Motor neuron (in vitro differentiated cells): ENCODE data around the gene ZC3HAV1. TPM values are rescaled to one million over a fixed set of nuclear protein-coding genes. Genes with fewer than 3 reads are reported as not detected.

Experiments used
- ATAC-seq, 8 experiments: fragments of 200-7000 bp; cut with Tn5 transposase; replicated peaks in 6 of 8; 2 replicates each; pipeline ENCODE4 v1.8.0; 2021; ENCODE audit warnings: mild to moderate bottlenecking in 8 of 8, moderate library complexity in 8 of 8
- H3K27ac ChIP-seq, 2 donors: fragments of 250-450 bp; sonication (Bioruptor Pico); 2 replicates each; pipeline ENCODE4 v1.9.0; 2021; ENCODE audit warnings: antibody characterized with exemption in 2 of 2, mild to moderate bottlenecking in 2 of 2, moderate library complexity in 1 of 2
- H3K4me1 ChIP-seq, 2 donors: fragments of 250-450 bp; sonication (Bioruptor Pico); replicated peaks in 1 of 2; 2 replicates each; pipeline ENCODE4 v1.6.1; 2021; ENCODE audit warnings: antibody characterized with exemption in 2 of 2, mild to moderate bottlenecking in 2 of 2, moderate library complexity in 1 of 2
- H3K4me3 ChIP-seq, 5 donors: fragments of 250-450 bp; sonication (Bioruptor Pico); 2 replicates each; pipeline ENCODE4 v1.9.0; 2021; ENCODE audit warnings: antibody characterized with exemption in 5 of 5, mild to moderate bottlenecking in 5 of 5, moderate library complexity in 4 of 5
- WGBS, 10 experiments: fragments of 450-650 bp; shearing (Covaris generic); methylation state at CpG; one replicate each; pipeline ENCODE4 v1.0.0; 2022; 5-methylcytosine and 5-hydroxymethylcytosine counted together
- in situ Hi-C, 9 experiments: fragments of 400-800 bp; cut with MboI; loops; one replicate each; pipeline ENCODE4 v1.15.0; 2021; ENCODE audit warnings: low sequenced_read_pairs in 9 of 9, low pct_unique_long_range_greater_than_20kb in 2 of 9; ENCODE audit not compliant: unreplicated experiment in 9 of 9
- total RNA-seq, 8 experiments: library from RNA; unstranded; fragments of 300-600 nt; gene quantifications; 2 replicates each; pipeline versions ENCODE4 v1.2.3 to v1.2.4, GENCODE V29; 2022

ZC3HAV1 gene
- total RNA-seq, 8 experiments from 2014 or later: 4.8 to 62.3 (median 18.1) TPM

DNA sequence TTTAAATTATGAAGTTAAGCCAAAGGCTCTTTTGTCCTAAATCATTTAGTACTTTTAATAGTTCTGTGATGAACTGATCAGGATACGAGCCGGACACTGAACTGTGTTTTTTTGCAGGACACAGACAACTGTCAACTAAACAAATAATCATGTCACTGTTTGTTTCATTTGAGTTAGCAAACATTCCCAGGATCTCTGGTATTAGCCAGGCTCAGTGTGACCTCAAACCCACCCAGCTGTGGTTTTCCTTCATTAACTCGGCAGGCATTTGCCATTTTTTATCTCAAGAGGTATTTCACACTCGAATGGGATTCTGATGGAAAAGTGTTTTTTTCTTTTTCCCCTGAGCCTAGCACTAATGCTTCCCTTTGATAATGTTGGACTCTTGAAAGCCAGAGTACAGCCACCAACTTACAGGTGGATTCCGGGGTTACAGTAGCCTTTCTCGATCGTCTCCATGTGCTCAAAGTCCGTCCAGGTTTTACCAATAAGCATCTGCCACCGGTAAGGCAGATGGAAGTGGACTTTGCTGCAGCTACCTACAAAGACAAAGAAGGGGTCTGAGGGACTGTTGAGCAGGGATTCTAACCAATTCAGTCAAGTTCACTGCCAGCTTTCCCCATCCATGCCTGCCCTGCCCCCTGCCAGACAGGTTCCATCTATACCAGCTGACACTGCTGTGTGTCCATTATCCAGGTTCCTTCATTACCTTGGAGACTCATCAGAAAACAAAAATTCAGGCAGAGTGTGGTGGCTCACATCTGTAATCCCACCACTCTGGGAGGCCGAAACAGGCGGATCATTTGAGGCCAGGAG, 33.4 kb downstream of the ZC3HAV1 start:
- Histone ChIP-seq H3K4me1 (no peaks in the 10 kb centered on the region), H3K4me3 (no peak overlapping the region), H3K27ac (no peak overlapping the region)
- ATAC-seq: no peak
- WGBS, 10 experiments: 83 to 100% (median 90%) methylated on average over 2 to 9 of the region's 11 CpGs
- in situ Hi-C loops: no loop called here

DNA sequence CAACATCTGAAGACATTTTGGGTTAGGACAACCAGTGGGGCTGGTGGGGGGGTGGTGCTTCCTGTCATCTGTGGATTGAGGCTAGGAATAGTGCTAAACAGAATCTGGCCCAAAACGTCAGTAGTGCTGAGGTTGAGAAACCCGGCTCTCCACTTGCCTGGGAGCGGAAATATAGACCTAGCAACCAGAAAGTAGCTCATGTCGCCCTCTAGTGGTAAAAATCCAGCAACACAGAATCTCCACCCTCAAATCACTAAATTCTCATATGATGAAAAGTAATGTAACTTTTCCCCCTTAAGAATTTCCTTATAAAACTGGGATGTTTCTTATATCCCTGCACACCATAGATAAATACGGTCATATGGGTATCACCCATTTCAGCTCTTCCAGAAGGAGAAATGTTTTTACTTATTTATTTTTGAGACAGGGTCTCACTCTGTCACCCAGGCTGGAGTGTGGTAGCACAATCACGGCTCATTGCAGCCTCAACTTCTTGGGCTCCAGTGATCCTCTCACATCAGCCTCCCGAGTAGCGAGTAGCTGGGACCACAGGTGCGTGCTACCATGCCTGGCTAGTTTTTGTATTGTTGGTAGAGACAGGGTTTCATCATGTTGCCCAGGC, 34.4 kb downstream of the ZC3HAV1 start:
- no peak overlapping the region for H3K4me3 ChIP-seq
- H3K27ac ChIP-seq: no peak overlapping the region
- no peaks in the 10 kb centered on the region for H3K4me1 ChIP-seq
- peak; percentile 71 to 91 (median 82) for ATAC-seq
- in situ Hi-C loops: no loop called here
- WGBS, 10 experiments: 0 to 100% (median 10%) methylated on average over 1 to 6 of the region's 9 CpGs; no CpG with 5 or more reads in 3 of the 10 experiments

DNA sequence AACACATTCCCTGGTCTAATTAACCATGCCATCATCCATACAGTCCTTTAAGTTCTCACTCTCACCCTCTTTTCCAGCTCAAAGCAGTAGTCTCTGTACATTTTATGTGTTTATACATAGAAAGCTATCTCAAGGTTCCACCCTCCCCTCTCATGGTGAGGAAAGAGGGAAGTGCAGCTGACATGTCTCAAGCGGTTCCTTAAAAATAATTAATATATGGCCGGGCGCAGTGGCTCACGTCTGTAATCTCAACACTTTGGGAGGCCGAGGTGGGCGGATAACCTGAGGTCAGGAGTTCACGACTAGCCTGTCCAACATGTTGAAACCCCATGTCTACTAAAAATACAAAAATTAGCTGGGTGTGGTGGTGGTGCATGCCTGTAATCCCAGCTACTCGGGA, 36.7 kb downstream of the ZC3HAV1 start:
- no peak for ATAC-seq
- WGBS, 10 experiments: 80 to 100% (median 96%) methylated on average over 1 to 7 of the region's 8 CpGs; no CpG with 5 or more reads in 4 of the 10 experiments
- in situ Hi-C loops: no loop called here

DNA sequence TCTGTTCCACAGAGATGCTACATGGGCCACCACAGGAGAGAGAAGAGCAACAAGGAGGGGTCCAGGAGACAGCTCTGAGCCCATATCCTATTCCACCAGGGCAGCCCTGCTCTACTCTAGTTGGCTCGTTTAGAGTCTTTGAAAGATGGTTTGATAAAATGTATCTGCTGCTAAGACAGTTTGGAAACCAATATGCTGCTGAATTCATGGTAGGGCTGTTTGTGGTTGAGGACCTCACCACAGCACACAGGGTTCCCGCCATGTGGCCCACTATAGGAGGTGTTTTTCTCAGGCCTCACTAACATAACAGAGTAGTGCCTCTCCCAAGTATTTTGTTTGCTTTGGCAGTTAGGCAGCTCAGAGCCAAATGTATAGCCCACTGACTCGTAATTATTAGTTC, 37.8 kb downstream of the ZC3HAV1 start:
- Histone ChIP-seq H3K4me3 (no peak overlapping the region), H3K4me1 (no peaks in the 10 kb centered on the region), H3K27ac (no peak overlapping the region)
- in situ Hi-C loops: no loop called here
- no peak for ATAC-seq
- 100% methylated on average over 1 to 3 of the region's 3 CpGs; no CpG with 5 or more reads in 3 of the 10 experiments for WGBS, 10 experiments

More for the DNA sequence above, 36.7 kb downstream of the ZC3HAV1 start:
- H3K4me3 ChIP-seq: no peak overlapping the region
- H3K4me1 ChIP-seq: no peaks in the 10 kb centered on the region
- no peak overlapping the region for H3K27ac ChIP-seq

DNA sequence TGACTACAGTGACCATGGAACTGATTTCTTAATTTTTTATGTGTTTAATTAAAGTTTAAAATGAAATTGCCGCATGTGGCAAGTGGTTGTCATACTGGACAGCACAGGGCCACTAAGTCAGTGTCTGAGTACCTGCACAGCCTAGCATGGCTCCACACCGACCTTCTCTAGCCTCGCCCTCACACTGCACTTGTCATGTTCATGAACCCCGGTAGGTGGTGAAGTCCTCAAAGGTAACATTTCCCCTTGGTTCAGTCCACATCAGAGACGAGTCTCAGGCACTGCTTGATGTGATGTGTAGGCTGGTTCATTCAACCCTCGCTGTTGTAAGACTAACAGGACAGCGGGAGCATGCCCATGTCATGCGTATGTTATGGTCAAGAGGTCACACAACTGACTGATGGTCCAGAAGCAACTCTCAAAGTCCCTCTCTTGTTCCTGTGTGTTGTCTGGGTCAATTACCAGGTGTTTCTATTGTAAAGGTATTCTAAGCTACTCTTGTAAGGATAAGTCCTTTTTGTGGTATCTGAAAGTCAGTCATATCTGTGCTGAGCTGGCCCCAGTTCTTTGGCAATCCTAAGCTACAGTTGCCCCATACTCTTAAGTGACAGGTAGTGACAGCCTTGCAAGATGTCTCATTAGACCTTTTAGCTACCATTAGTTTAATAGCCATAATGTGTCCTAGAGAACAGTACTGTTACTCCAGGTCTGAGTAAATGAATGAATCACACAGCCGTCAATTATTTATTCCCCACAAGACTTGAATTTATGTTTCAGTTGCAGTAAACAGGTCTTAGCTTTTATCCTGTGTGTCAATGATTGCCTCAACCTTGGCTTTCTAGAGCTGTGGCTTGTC, 40.7 kb downstream of the ZC3HAV1 start:
- in situ Hi-C loops: no loop called here
- WGBS, 10 experiments: 80 to 100% (median 100%) methylated on average over 1 to 6 of the region's 9 CpGs; no CpG with 5 or more reads in 1 of the 10 experiments

DNA sequence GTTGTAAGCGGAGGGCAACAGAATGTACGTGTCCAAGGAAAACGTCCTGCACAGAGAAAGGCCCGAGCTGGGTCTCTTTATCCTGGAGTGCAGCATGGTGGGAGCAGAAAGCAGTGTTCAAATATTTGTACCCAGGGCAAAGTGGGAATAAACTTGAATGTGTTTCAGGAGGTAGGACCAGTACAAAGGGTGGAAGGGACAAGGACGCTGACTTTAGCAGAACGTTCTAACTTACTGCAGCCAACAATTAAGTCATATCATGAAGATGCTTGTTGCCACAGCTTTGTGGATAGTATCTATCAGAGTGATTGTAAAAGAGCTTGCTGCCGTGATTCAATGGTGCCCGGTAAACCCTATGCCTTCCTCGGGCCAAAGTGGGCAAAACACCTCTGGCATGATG, 43.2 kb downstream of the ZC3HAV1 start:
- no peak overlapping the region for H3K27ac ChIP-seq
- H3K4me3 ChIP-seq: no peak overlapping the region
- 80 to 100% (median 92%) methylated on average over 1 to 8 of the region's 9 CpGs; no CpG with 5 or more reads in 1 of the 10 experiments for WGBS, 10 experiments
- H3K4me1 ChIP-seq: no peaks in the 10 kb centered on the region
- no peak for ATAC-seq
- in situ Hi-C loops: no loop called here

More for the DNA sequence above, 40.7 kb downstream of the ZC3HAV1 start:
- Histone ChIP-seq H3K27ac (no peak overlapping the region), H3K4me1 (no peaks in the 10 kb centered on the region), H3K4me3 (no peak overlapping the region)
- ATAC-seq: no peak

DNA sequence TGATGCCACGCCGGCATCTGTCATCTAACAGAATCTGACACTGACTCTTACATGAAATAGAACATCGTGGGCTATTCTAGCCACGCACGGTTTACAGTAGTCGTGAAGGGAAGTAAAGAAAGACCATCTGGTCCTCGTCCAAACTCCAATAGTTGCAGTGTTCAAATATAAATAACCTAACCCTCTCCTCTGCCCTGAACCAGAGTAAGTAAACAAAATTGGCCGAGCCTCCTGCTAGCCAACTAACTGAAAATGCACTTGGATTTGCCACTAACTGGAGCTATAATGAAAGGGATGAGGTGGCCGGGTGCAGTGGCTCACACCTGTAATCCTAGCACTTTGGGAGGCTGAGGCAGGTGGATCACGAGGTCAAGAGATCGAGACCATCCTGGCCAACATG, 44.2 kb downstream of the ZC3HAV1 start:
- Histone ChIP-seq H3K4me1 (no peaks in the 10 kb centered on the region), H3K27ac (no peak overlapping the region), H3K4me3 (no peak overlapping the region)
- WGBS, 10 experiments: 83 to 100% (median 97%) methylated on average over 1 to 8 of the region's 11 CpGs; no CpG with 5 or more reads in 3 of the 10 experiments
- no peak for ATAC-seq
- in situ Hi-C loops: no loop called here

DNA sequence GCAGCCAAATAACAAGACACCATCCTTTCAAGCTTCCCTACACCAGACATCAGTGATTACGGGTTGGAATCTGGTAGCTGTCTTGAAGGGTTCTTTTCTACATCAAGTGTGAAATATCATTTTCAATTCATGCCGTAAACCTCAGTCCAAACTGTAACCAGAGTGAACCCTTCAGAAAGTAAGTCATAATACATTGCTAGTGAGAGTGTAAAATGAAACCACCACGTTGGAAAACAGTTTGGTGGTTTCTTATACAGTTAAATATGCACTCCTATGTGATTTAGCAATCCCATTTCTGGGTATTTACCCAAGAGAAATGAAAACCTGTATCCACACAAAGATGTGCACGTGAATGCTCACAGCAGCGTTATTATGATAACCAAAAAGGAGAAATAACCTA, 48.1 kb downstream of the ZC3HAV1 start:
- in situ Hi-C loops: no loop called here
- 81 to 100% (median 90%) methylated on average over 1 to 5 of the region's 5 CpGs; no CpG with 5 or more reads in 2 of the 10 experiments for WGBS, 10 experiments
- no peak for ATAC-seq
- Histone ChIP-seq H3K4me1 (no peaks in the 10 kb centered on the region), H3K27ac (no peak overlapping the region), H3K4me3 (no peak overlapping the region)

DNA sequence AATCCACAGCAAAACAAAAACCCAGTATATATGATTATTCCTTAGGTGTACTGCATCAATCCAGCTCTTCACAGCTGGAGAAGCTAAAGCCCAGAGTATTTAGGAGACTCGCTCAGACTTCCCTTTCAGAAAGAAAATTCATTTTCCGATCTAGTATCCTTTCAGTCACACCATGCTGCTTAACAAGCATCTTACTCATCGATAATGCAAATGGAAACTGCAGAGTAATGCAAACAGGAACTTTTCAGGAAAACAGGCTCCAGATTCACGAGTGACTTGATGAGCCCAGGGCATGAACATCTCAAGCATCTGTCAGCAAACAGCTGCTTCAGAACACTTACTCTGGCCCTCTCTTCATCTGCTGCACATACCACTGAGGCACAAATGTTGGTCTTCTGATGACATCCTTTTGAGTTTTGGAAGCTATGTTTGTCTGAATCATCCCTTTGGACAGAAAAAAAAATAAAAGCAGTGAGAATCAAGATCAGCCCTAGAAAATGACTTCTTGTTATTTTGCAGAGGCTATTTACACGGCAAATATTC, 48.8 kb downstream of the ZC3HAV1 start:
- 66 to 100% (median 93%) methylated on average over 1 to 5 of the region's 5 CpGs; no CpG with 5 or more reads in 2 of the 10 experiments for WGBS, 10 experiments
- Histone ChIP-seq H3K27ac (no peak overlapping the region), H3K4me3 (no peak overlapping the region), H3K4me1 (no peaks in the 10 kb centered on the region)
- ATAC-seq: no peak
- in situ Hi-C loops: no loop called here

DNA sequence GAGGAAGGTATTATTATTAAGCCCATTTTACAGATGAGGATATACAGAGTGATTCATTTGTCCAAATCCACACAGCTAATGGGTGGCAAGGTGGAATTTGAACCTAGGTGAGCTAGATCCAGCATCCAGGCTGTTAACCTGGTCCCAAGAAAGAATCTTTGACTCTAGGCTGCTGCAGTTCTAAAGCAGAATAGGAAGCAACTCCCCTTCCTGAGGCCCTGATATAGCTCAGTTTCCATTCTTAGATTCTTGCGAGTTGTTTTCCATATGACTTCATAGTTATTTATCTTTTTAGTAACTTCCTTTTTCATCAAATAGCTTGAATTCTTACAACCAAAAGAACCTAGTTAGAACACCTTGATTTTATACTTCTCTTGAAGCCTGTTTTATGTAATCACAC, 49.6 kb downstream of the ZC3HAV1 start:
- 0 to 100% (median 100%) methylated on average over 1 of the region's 1 CpG for WGBS, 10 experiments
- H3K4me3 ChIP-seq: no peak overlapping the region
- no peak overlapping the region for H3K27ac ChIP-seq
- no peak for ATAC-seq
- H3K4me1 ChIP-seq: no peaks in the 10 kb centered on the region
- in situ Hi-C loops: no loop called here

DNA sequence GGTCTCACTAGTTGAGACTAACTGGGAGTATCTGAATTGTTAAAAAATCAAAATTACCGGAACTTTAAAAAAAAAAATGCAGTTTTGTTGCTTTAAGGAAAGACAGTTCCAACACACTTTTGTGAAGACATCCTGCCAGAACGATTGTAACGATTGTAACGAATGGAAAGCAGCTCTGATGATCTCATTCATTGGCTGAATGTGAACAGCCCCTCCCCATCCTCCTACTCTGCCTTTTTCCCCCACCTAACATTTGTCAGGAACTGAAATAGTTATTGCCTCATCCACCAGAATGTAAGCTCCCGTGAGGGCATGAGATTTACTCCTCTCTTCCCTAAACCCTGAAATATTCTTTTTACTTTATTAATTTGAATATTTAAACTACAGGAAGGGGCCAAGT, 50.6 kb downstream of the ZC3HAV1 start:
- Histone ChIP-seq H3K27ac (peak overlapping the region in 1 of 2 donors; percentile 20), H3K4me3 (no peak overlapping the region), H3K4me1 (no peaks in the 10 kb centered on the region)
- 13 to 100% (median 66%) methylated on average over 1 to 5 of the region's 5 CpGs; no CpG with 5 or more reads in 1 of the 10 experiments for WGBS, 10 experiments
- in situ Hi-C loops: no loop called here
- ATAC-seq: peak in 4 of 8 experiments; percentile 19 to 69 (median 47)

DNA sequence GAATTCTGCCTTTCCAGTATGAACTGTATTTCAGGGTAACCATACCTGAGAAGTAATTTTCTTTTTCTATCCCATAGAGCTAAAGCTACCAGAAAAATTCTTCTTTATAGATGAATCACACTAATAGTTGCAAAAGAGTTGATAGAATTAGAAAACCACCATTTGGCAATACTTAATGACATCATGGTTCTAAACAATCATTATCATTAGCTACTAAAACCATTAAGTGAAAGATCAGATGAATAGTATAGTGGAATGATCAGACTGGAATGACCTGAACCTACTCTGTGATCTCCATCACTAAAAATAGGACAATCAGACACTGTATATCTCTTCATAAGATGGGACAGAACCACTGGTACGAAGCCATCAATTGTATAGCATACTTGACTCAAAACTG, 53.8 kb downstream of the ZC3HAV1 start:
- Histone ChIP-seq H3K4me1 (no peaks in the 10 kb centered on the region), H3K4me3 (no peak overlapping the region), H3K27ac (no peak overlapping the region)
- in situ Hi-C loops: no loop called here
- ATAC-seq: no peak
- WGBS, 10 experiments: 80 to 100% (median 92%) methylated on average over 1 of the region's 1 CpG; no CpG with 5 or more reads in 5 of the 10 experiments
